ENCODE measurements around the gene ROBO2.

Gene ROBO2

DNA sequence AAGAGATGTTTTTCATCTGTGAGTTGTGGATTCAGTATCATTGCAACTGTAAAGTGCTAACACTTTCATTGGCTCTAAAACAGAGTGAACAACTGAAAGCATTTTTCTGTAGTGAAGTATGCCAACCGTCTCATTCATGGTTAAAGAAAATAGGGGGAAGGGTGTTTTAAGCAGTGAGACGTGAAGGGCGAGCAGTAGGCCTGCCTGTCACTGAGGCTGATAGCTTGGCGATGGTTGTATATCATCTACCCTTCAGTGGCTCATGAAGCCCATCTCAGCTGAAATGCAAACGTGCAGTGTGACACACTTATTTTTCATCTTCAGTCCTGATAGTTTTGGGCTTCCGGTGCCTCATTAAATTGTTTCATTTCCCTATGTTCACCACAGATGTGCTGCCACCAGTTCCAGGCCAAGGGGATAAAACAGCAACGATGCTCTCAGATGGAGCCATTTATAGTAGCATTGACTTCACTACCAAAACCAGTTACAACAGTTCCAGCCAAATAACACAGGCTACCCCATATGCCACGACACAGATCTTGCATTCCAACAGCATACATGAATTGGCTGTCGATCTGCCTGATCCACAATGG is 562.0 kb downstream of the ROBO2 start:
- DNase-seq: no peak

DNA sequence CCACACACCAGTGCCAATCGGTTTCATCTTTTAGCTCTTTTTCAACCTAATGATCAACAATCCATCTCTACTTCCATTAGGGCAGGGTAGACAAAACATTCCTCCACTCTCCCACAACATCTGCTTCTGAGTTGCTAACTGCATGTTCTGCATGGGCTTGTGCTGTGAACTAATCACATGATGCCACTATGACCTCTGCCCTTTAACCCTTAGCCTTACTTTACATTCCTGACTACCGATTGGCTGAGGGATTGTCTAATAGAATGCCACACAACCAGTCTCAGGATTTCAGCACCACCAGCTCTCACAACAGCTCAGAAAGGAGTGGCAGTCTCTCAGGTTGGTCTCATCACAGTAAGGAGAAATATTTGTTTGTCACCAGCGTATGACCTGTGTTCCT is 562.8 kb downstream of the ROBO2 start:
- DNase-seq: no peak

DNA sequence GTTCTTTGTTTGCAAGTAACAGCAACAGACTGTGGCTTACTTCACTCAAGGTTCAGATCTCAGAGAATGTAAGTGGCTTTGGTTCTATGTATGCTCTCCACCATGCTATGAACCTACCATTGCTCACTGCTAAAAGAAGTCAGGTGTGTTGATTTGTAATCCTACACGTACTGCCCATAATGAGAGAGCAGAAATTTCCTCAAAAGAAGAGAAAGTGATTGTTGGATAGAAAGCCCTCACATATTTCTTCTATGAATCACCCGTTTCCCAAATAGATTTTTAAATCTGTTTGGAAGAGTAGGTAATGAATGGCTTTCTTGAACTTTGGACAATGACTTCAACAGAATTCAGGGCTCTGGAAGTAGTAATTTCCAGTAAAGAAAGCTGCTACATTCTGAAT is 565.4 kb downstream of the ROBO2 start:
- DNase-seq: no peak

DNA sequence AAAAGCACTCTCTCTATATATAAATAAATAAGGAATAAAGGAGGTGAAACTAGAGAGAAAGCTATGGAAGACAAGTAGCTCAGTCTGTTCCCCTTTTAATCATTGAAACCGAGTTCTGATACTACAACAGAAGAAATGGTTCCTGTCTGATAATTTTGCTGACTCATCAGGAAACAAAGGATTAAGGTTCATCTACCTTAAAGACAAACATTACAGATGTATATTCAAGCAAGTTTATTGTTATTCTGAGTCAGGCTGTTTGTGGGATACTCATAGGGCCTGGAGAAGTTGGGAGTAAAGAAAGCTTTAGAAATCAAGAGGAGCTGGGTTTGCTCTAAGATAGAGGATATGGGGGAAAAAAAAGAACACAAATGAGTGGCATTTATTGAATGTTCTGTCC is 566.0 kb downstream of the ROBO2 start:
- no peak for DNase-seq

DNA sequence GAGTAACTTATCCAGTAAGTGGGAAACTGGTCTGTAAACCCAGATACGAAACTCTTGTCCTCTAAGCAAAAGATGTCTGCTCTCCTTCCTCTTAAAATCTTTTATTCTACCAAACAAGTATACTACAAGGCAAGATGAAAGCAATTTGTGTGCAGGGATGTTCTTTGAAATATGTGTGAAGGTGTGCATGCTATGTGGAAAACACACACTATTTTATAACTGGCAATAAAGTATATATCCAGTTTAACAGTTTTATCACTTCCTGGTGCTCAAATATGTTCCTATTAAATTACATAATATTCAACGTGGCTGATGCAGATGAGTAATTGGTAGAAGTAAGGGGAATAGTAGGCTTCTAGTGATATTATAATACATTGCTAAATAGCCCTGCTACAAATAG is 566.5 kb downstream of the ROBO2 start:
- no peak for DNase-seq

DNA sequence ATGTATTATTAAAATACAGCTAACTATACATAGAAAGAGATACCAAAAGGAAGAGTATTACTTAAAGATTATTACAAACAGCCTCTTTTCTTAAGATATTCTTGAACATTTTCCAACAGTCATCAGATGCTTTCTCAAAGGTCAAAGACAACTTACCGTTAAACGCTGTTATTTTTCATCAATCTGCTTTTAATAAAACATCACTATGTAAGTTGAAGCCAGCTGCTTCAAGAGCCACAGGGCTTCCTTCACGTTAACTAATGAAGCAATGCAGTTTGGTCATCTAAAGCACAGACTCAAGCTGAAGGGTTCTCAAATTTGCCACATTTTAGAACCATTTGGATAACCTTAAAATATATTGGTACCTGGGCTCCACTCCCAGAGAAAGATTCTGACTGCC is 578.8 kb downstream of the ROBO2 start:
- DNase-seq: no peak

DNA sequence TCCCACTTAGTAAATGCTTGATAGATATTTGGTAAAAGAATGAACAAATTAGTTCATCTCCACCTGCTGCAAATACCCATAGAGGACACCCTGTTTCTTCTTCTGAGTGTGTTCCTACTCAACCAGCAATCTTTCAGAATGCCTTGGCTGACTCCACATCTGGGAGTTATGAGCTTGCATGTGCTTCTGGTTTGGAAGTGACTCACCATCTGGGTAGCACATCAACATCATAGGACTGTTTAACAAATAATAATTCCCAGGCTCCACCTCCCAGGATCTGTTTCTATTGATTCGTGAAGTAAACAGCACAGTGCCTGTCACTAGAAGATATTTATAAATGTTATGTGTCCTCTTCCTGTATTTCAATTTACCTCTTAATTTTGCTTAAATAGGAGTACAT is 580.1 kb downstream of the ROBO2 start:
- no peak for DNase-seq

DNA sequence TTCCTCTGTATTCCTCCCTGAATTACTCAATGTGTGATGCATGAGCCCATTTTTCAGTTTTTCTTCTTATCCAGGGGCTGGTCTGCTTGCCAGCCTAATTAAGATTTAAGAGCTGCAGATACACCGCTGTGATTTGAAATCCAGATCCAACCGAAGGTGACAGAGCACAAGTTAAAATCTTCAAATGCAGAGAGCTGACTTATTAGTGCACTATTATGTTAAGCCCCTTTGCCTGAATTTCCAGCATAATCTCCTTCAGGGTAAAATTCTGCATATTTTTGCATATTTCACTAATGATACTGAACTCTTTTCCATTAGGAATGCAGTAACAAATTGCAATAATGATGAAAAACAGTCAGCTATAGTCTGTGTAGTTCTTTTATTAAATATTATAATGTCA is 583.6 kb downstream of the ROBO2 start:
- no peak for DNase-seq

DNA sequence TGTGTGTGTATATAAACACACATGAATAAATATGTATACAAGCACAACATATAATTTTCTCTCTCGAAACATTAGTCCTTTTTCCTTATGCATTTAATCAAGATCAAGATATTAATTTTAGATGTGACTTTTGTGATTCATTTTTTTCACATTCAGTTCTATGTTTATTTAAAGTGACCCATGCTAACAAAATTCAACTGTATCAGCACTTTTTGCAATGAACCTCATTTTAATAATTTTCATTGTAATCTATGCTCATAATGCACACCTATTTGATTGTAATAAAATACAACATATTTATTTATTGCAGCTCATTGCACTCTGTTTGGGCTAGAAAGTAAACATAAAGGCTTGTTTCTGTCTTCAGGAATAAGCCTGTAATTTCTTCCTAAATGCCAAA is 586.3 kb downstream of the ROBO2 start:
- DNase-seq: no peak

DNA sequence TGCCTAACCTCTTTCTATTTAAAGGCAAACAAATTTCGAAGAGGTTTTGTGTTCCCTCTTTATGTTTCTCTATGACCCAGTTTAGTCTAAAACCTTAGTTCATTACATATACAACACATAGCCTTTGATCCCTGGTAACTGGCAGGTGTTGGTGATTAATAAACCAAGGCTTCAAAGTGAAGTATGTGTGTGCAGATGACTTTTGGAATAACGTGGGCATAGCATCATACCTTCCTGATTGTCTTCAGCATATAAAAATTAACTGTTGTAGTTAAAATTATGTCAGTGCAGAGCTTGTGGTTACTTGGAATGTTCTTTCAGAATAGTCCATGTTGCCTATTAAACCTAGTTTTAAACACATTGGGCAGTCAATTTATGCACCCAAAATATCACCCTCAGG is 608.3 kb downstream of the ROBO2 start:
- no peak for DNase-seq

DNA sequence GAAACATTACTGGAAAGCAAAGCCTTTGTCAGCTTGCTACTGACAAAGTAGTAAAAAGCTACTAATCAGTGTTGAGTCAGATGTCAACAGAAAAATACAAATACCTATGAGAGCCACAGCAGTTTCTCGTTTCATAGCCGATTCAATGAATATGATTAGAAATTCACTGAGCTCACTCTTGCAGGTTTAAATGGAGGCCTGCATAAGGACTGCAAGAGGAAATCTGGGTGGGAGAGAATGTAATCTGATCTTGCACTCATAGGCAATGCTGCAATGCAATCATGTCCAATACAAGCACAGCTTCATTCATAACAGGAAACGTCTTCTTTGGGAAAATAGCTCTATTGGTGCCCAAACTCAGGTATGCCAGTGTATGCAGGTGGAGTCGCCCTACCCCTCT is 608.8 kb downstream of the ROBO2 start:
- no peak for DNase-seq

DNA sequence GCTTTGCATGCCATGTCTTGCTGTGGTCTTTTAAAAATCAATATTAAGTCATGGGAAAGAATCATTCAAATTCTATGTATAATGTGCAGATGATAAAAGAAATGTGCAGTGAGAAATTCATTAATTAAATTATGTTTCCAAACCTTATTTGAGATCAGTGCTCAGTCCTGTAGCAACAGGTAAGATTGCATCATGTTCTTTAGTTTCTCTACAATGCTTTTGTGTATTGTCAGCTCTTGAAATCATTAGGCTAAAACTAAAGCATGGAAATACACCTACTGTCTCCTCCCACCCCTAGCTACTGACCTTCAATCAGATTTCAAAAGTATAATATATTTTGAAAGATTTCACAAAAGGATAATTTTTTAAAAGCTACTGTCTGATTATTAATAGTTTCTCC is 612.7 kb downstream of the ROBO2 start:
- no peak for DNase-seq

DNA sequence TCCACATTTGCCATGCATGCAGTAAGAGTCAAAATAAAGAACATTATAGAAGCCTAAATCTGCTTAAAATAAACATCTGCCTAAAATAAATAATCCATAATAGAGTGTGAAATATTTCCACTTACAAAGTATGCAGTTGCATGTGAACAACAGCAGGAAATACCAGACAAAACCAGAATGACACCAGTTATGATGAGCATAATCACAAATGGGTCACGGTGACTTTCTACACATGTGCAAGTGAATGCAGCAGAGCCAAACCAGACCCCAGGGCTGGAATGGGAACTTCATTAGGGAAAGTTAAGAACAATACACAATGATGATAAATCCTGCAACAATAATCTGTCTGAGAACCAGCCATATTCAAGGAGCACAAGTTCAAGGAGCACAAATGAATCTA is 615.5 kb downstream of the ROBO2 start:
- no peak for DNase-seq

DNA sequence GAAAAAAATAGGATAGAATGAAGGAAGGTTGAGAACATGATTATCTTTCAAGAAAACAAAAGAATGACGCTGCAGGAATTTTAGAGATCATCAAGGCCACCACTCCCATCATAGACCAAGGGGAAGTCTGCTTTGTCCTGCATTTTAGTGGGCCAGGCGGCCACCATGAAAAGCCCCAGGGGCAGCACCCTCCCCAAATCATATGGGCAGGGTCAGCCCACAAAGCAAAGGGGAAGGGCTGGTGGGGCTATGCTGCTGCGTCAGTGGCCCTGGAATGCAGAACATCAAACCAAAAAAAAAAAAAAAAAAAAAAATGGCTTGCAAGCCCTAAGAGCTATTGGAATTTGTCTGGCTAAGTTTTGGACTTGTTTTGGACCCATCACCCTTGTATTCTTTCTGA is 620.8 kb downstream of the ROBO2 start:
- DNase-seq: no peak

DNA sequence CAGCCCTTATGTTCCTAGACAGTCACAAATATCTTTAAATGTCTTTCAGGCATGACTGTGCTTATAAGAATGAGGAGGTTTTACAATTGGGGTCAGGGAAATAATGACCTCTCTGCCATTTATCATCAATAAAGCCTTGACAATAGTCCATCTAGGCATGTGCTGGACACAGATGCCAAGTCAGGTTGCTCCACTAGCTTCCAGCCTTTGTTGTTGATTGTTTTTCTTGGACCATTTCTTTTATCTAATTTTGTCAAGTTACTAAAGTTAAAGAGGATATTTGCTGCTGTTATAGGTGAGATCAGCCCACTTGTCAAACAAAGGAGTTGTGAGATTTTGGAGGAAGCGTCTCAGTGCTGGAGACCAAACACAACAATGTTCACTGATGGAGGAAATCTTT is 628.0 kb downstream of the ROBO2 start:
- DNase-seq: no peak

DNA sequence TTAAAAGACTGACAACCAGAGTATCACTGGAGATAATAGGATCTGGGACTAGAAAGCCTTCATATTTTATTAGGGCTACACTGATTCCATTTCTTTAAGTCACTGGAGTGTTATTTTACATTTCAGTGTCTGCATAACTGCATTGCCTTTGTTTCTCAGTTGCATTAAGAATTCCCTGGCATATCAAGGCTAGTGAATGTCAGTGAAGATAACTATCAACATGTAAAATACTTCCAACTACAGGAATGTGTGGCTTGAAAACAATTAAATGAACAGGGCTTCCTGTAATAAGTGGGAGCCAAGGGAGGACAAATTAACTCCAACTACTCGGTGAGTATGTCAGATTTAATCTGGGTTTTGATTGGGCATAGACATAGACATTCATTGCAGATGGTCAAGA is 628.5 kb downstream of the ROBO2 start:
- DNase-seq: no peak

DNA sequence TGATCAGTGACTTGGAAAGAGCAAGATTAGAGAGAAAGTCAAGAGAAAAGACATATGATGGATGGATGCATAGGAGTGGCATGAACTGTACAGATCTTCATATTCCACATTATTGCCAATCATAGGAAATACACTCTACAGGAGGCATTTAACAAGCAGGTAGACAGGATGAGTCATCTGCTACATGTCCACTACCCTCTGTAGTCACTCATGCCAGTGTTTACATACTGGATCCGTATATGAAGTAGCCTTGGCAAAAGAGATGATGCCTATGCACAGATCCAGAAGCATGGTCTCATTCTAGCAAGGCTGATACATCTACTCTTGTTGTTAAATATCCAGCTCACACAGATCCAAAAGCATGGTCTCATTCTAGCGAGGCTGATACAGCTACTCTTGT is 632.1 kb downstream of the ROBO2 start:
- DNase-seq: no peak

DNA sequence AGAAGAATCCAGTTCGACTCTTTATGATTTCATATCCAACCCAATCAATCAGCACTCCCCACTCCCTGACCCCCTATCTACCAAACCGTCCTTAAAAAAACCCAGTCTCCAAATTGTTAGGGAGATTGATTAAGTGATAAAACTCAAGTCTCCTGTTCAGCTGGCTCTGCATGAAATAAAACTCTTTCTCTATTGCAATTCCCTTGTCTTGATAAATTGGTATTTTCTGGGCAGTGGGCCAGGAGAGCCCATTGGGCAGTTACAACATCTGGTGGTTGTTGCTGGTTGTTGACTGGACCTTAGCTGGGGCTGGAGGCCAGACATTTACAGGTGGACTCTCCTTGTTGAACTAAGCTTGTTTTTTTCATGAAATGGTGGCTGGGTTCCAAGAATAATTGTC is 642.3 kb downstream of the ROBO2 start:
- DNase-seq: no peak

DNA sequence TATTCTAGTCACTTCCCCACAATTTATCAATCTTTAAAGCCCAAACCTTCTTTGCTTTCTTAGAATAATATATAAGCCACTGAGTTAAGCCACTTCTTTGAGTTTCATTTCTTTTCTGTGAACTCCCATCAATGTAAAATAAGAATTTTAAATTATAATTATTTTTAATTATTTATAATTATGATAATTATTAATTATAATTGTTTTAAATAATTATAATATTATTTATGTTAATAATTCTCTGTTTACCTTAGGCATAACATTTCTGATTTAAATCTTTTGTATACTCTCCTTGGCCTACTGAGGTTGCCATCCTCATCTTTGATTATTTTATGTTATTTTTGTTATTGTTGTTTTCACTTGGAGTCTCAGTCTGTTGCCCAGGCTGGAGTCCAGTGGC is 644.2 kb downstream of the ROBO2 start:
- DNase-seq: no peak

DNA sequence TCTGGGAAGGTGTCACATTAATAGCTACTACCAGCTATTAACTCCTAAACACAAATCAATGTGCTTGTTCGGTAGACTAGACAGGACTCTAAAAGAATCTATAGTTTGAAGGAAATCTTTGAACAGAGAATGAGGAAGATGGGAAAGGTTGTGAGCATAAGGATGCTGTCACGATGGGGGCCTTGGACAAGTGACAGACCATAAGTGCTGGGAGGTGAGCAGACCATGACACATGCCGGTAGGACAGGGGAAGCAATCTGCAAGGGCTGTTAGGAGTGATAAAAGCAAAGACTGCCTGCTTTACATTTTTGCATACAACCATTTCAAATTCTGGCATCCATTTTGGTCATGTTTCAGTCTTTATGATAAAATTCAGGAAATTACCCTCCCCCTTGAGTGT is 645.8 kb downstream of the ROBO2 start:
- no peak for DNase-seq

DNA sequence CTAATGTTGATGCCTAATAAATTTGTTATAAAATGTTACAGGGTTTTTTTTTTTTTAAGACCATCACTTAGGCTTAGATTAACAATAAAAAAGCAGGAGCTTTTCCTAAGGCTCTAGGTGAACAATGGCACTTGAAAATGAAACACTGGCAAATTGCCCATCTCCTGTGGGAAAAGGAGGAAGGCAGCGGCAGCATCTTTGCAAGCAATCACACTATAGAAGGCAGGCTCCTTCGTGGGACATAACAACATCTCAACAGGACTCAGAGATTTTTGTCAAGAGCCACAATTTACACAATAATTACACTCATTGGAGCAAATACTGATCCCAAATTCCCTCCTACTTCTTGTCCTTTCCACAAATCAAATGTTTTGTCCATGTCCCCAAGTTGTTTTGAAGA is 646.7 kb downstream of the ROBO2 start:
- no peak for DNase-seq

DNA sequence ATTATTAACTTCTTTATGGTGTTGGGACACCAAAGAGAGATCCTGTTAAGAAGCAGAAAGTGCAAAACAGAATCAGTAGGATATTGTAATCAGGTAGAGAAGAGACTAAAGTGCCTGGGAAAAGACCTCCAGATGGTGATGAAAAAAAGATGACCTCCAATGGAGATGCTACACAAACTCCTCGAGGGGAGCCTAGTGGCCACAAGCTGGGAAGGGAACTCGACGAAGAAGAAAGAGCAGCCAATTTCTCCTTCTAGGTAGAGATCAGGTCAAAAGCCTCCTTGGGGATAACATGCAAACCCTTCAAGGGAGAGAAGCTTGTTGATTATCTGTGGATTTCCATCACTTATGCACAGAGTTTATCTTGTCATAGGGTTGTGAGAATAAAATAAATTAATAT is 647.6 kb downstream of the ROBO2 start:
- no peak for DNase-seq

DNA sequence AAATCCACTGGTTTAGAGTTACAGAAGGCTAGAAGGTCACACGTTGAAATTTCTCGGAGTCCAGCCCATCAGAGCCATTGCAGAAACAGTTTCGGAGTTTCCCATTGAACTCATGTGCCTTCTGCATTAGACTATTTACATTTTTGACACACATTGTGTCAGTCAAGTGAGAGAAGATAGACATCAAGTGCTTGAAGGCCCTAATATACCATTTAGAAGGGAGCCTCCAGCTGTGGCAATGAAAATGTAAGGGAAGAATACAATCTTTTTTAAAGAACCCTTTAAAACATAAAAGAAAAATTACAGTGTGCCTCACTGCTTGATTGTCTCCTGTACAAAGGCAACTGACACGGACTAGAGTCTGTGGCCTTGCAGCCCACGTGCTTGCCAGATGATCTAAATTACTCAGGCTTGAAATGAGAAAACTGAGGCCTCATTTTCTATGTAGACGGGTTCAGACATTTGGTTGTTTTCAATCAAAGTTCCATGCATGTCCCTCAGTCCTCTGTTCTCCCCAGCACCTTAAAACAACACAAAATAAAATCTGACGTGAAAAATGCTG is 650.5 kb downstream of the ROBO2 start:
- no peak for DNase-seq

DNA sequence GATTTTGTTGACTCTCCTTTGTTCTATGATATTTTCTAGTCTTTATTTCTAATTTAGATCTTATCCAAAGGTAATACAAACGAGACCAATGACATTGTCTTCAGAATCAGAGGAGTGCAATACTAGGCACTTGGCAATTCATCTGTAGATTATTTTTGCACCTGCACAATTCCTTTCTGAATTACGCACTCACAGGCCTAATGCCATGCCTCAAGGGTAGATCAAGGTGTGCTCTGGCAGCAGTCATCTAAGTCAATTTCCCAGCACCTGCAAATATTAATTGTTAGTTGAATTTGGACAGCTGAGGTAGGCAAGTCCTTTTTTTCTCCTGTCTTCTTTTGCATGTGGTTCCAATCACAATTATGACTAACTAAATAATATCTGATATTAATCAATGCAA is 653.2 kb downstream of the ROBO2 start:
- DNase-seq: no peak

DNA sequence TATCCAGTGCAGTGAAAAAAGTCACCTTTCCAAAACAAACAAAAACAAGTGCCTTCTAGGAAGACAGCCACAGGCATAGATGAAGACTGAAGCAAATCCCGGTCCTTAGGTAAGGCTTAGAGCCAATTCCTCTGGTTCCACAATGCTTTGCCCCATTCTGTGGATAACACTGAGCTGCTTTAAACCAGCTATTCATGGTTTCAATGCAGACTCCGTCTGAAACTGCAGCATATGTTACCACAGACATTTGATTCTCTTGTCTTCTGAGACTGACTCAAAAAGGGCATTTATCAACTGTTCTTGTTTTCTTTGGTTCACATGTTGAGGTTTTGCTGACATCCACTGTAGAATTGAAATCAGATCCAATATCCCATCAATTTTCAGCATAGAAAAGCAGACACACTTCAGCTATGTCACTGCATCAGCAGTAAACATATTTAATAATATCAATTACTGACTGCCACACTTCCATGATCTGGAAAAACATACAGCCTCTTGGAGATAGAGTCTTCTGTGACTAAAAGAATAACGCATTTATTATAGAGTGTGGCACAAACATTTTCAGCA is 659.3 kb downstream of the ROBO2 start:
- DNase-seq: no peak
